Measurements from ENCODE around the gene RPS15.

The RPS15 gene

DNA sequence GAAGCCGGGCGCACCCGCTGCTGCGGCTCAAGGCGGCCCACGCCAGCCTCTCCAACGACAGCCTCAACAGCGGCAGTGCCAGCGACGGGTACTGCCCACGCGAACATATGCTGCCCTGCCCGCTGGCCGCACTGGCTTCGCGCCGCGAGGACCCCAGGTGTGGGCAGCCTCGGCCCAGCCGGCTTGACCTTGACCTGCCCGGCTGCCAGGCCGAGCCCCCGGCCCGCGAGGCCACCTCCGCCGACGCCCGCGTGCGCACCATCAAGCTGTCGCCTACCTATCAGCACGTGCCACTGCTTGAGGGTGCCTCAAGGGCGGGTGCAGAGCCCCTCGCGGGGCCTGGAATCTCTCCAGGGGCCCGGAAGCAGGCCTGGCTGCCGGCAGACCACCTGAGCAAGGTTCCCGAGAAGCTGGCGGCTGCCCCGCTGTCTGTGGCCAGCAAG is 27.8 kb downstream of the RPS15 start:
- Histone ChIP-seq H3K4me1 (no peaks in the 10 kb centered on the region), H3K36me3 (peaks cover 18% of the 10 kb centered on the region), H3K4me3 (ENCODE audit: low read depth, low read length) (no peak overlapping the region), H3K27me3 (no peaks in the 10 kb centered on the region), H3K9me3 (no peaks in the 10 kb centered on the region)
- TF ChIP-seq, protein P1, sequence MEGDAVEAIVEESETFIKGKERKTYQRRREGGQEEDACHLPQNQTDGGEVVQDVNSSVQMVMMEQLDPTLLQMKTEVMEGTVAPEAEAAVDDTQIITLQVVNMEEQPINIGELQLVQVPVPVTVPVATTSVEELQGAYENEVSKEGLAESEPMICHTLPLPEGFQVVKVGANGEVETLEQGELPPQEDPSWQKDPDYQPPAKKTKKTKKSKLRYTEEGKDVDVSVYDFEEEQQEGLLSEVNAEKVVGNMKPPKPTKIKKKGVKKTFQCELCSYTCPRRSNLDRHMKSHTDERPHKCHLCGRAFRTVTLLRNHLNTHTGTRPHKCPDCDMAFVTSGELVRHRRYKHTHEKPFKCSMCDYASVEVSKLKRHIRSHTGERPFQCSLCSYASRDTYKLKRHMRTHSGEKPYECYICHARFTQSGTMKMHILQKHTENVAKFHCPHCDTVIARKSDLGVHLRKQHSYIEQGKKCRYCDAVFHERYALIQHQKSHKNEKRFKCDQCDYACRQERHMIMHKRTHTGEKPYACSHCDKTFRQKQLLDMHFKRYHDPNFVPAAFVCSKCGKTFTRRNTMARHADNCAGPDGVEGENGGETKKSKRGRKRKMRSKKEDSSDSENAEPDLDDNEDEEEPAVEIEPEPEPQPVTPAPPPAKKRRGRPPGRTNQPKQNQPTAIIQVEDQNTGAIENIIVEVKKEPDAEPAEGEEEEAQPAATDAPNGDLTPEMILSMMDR (IDR thresholded peaks at IDR 0.05; ENCODE audit: low read depth, low read length) = no peak
- no peak for DNase-seq

DNA sequence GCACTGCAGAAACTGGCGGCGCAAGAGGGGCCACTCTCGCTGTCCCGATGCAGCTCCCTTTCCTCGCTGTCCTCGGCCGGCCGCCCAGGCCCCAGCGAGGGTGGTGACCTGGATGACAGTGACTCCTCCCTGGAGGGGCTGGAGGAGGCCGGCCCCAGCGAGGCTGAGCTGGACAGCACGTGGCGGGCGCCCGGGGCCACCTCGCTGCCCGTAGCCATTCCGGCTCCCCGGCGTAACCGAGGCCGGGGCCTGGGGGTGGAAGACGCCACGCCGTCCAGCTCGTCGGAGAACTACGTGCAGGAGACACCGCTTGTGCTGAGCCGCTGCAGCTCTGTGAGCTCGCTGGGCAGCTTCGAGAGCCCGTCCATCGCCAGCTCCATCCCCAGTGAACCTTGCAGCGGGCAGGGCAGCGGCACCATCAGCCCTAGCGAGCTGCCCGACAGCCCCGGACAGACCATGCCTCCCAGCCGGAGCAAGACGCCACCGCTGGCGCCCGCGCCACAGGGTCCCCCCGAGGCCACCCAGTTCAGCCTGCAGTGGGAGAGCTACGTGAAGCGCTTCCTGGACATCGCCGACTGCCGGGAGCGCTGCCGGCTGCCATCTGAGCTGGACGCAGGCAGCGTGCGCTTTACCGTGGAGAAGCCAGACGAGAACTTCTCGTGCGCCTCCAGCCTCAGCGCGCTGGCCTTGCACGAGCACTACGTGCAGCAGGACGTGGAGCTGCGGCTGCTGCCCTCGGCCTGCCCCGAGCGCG is 28.4 kb downstream of the RPS15 start:
- TF ChIP-seq, protein P1 (IDR thresholded peaks at IDR 0.05; ENCODE audit: low read depth, low read length) = no peak
- H3K36me3 ChIP-seq = peaks cover 15% of the 10 kb centered on the region
- no peaks in the 10 kb centered on the region for H3K9me3 ChIP-seq
- no peaks in the 10 kb centered on the region for H3K27me3 ChIP-seq
- no peak for DNase-seq
- H3K4me1 ChIP-seq = no peaks in the 10 kb centered on the region
- H3K4me3 ChIP-seq (ENCODE audit: low read depth, low read length) = no peak overlapping the region

DNA sequence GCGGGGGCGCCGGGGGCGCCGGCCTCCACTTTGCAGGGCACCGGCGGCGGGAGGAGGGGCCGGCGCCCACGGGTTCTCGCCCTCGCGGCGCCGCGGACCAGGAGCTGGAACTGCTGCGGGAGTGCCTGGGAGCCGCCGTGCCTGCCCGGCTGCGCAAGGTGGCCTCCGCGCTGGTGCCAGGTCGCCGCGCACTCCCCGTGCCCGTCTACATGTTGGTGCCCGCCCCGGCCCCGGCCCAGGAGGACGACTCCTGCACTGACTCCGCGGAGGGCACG is 29.0 kb downstream of the RPS15 start:
- no peaks in the 10 kb centered on the region for H3K4me1 ChIP-seq
- H3K9me3 ChIP-seq = no peaks in the 10 kb centered on the region
- TF ChIP-seq, protein P1 (IDR thresholded peaks at IDR 0.05; ENCODE audit: low read depth, low read length) = no peak
- H3K27me3 ChIP-seq = no peaks in the 10 kb centered on the region
- no peak for DNase-seq
- no peak overlapping the region for H3K4me3 ChIP-seq (ENCODE audit: low read depth, low read length)
- peaks cover 15% of the 10 kb centered on the region for H3K36me3 ChIP-seq

DNA sequence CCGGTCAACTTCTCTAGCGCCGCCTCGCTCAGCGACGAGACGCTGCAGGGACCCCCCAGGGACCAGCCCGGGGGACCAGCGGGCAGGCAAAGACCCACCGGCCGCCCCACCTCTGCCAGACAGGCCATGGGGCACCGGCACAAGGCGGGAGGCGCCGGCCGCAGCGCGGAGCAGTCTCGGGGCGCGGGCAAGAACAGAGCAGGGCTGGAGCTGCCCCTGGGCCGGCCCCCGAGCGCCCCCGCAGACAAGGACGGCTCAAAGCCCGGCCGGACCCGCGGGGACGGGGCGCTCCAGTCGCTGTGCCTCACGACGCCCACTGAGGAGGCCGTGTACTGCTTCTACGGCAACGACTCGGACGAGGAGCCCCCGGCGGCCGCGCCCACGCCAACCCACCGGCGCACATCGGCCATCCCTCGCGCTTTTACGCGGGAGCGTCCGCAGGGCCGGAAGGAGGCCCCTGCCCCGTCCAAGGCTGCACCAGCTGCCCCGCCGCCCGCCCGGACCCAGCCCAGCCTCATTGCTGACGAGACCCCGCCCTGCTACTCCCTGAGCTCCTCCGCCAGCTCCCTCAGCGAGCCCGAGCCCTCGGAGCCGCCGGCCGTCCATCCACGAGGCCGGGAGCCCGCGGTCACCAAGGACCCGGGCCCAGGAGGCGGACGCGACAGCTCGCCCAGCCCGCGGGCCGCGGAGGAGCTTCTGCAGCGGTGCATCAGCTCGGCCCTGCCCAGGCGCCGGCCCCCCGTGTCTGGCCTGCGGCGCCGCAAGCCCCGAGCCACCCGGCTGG is 29.5 kb downstream of the RPS15 start:
- peaks cover 15% of the 10 kb centered on the region for H3K36me3 ChIP-seq
- H3K9me3 ChIP-seq = no peaks in the 10 kb centered on the region
- H3K27me3 ChIP-seq = no peaks in the 10 kb centered on the region
- no peak overlapping the region for H3K4me3 ChIP-seq (ENCODE audit: low read depth, low read length)
- DNase-seq = no peak
- TF ChIP-seq, protein P1 (IDR thresholded peaks at IDR 0.05; ENCODE audit: low read depth, low read length) = no peak
- H3K4me1 ChIP-seq = peaks cover 1% of the 10 kb centered on the region

DNA sequence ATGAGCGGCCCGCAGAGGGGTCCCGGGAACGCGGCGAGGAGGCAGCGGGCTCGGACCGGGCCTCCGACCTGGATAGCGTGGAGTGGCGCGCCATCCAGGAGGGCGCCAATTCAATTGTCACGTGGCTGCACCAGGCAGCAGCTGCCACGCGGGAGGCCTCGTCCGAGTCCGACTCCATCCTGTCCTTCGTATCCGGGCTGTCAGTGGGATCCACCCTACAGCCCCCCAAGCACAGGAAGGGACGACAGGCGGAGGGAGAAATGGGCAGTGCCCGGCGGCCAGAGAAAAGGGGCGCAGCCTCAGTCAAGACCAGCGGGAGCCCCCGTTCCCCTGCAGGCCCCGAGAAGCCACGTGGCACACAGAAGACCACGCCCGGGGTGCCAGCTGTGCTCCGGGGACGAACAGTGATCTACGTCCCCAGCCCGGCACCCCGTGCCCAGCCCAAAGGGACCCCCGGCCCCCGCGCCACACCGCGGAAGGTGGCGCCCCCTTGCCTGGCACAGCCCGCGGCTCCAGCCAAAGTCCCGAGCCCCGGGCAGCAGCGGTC is 30.2 kb downstream of the RPS15 start:
- no peak for DNase-seq
- Histone ChIP-seq H3K9me3 (no peaks in the 10 kb centered on the region), H3K36me3 (peaks cover 15% of the 10 kb centered on the region), H3K4me1 (peaks cover 8% of the 10 kb centered on the region), H3K4me3 (ENCODE audit: low read depth, low read length) (no peak overlapping the region), H3K27me3 (no peaks in the 10 kb centered on the region)
- TF ChIP-seq, protein P1 (IDR thresholded peaks at IDR 0.05; ENCODE audit: low read depth, low read length) = no peak

DNA sequence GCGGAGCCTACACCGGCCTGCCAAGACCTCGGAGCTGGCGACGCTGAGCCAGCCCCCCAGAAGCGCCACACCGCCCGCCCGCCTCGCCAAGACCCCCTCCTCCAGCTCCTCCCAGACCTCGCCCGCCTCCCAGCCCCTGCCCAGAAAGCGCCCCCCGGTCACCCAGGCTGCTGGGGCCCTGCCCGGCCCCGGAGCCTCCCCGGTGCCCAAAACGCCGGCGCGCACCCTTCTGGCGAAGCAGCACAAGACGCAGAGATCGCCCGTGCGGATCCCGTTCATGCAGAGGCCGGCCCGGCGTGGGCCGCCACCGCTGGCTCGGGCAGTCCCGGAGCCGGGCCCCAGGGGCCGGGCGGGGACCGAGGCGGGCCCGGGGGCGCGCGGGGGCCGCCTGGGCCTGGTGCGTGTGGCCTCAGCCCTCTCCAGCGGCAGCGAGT is 30.6 kb downstream of the RPS15 start:
- no peaks in the 10 kb centered on the region for H3K9me3 ChIP-seq
- peaks cover 15% of the 10 kb centered on the region for H3K36me3 ChIP-seq
- peaks cover 8% of the 10 kb centered on the region for H3K4me1 ChIP-seq
- no peaks in the 10 kb centered on the region for H3K27me3 ChIP-seq
- TF ChIP-seq, protein P1 (IDR thresholded peaks at IDR 0.05; ENCODE audit: low read depth, low read length) = no peak
- no peak for DNase-seq
- no peak overlapping the region for H3K4me3 ChIP-seq (ENCODE audit: low read depth, low read length)
